ENCODE results near the gene NUDT19. TPM values are rescaled to one million over a fixed set of nuclear protein-coding genes. Genes with fewer than 3 reads are reported as not detected.

The NUDT19 gene
- total and polyA plus RNA-seq, 2 donors (not counting 3 experiments of a cell fraction or from before 2014, with no cell fraction given), result 6.6 to 14.0 TPM

GRCh38 chr19:32674931-32675719 is 16.5 kb upstream of the NUDT19 start, which contains the start of gene ANKRD27:
Gene ANKRD27, minus strand, starts transcription at chr19:32675180. Its CDS starts 16,165 bp downstream, at chr19:32659015.
- POLR2A ChIA-PET, result no interaction called here
- DNase-seq (ENCODE audit: low read depth, low spot score) (peak; percentile 99), FAIRE-seq (peak; percentile 98)
- TF ChIP-seq JUN (IDR thresholded peaks at IDR 0.05; ENCODE audit: borderline replicate concordance, insufficient read depth, insufficient read length, low read depth) (no peak), POLR2A (IDR thresholded peaks at IDR 0.05; ENCODE audit: low read depth, low read length) (peak; percentile 59)
- Histone ChIP-seq H3K27ac (ENCODE audit: insufficient read depth, low read depth, low read length) (no peak within 1 kb of the TSS), H3K9ac (replicated peaks; ENCODE audit: extremely low read depth, insufficient read depth, low read length) (peak within 1 kb of the TSS; percentile 46), H3K9me1 (replicated peaks; ENCODE audit: control insufficient read depth, extremely low read depth, insufficient read depth, low read length) (no peaks in the 10 kb centered on the region), H3K79me2 (ENCODE audit: control insufficient read depth, insufficient read depth, low read length) (peaks cover 35% of the 10 kb centered on the region), H3K27me3 (ENCODE audit: control insufficient read depth in 2 of 2, insufficient read depth in 2 of 2, low read length in 2 of 2) (peaks cover 16 to 24% of the 10 kb centered on the region in 2 experiments), H2AFZ (ENCODE audit: low read depth, low read length) (peak within 1 kb of the TSS; percentile 93), H3K9me3 (replicated peaks; ENCODE audit: control insufficient read depth, insufficient read depth, low read length) (no peaks in the 10 kb centered on the region), H3K4me2 (ENCODE audit: insufficient read depth, low read length) (peak within 1 kb of the TSS; percentile 67), H3K4me3 (replicated peaks in 1 of 3; ENCODE audit: insufficient read depth in 1 of 3, low read depth in 1 of 3, low read length in 3 of 3) (peak within 1 kb of the TSS; percentile 65 to 81 (median 74)), H4K20me1 (replicated peaks; ENCODE audit: control insufficient read depth, extremely low read depth, insufficient read depth, low read length) (no peaks in the 10 kb centered on the region), H3K4me1 (ENCODE audit: control insufficient read depth, extremely low read depth, insufficient read depth, low read length) (peaks cover 9% of the 10 kb centered on the region), H3K36me3 (ENCODE audit: control insufficient read depth in 2 of 2, extremely low read depth in 1 of 2, insufficient read depth in 2 of 2, low read length in 2 of 2) (no peaks in the 10 kb centered on the region)
- dilution Hi-C loops (cut with MboI; ENCODE audit: extremely low pct_ligation_motif_present, low sequenced_read_pairs) (no loop called here), intact Hi-C loops (cut with micrococcal nuclease) (loop anchor here (1.0 to 5.0 kb wide), 4 partner anchors 16 to 1497 kb away; partner anchors contain the start of genes CEP89, FAAP24, LSM14A and NUDT19)
- CTCF ChIA-PET, result interaction anchor here (0.9 to 2.0 kb wide), 3 partner anchors 13 to 75 kb away, joined by 3 to 7 read pairs (median 3); partner anchors contain the start of gene NUDT19
- no TSS peak for BruUV-seq (replicated peaks)

- H3K79me2 ChIP-seq (ENCODE audit: control insufficient read depth, insufficient read depth, low read length), result peaks cover 35% of the 10 kb centered on the region
- dilution Hi-C loops (cut with MboI; ENCODE audit: extremely low pct_ligation_motif_present, low sequenced_read_pairs) (no loop called here), intact Hi-C loops (cut with micrococcal nuclease) (loop anchor here (1.0 to 5.0 kb wide), 4 partner anchors 16 to 1497 kb away; partner anchors contain the start of genes CEP89, FAAP24, LSM14A and NUDT19)
- no peak within 1 kb of the TSS for H3K27ac ChIP-seq (ENCODE audit: insufficient read depth, low read depth, low read length)
- no TSS peak for BruUV-seq (replicated peaks)
- peak within 1 kb of the TSS; percentile 67 for H3K4me2 ChIP-seq (ENCODE audit: insufficient read depth, low read length)
- H3K9ac ChIP-seq (replicated peaks; ENCODE audit: extremely low read depth, insufficient read depth, low read length), result peak within 1 kb of the TSS; percentile 46
- no peaks in the 10 kb centered on the region for H3K9me1 ChIP-seq (replicated peaks; ENCODE audit: control insufficient read depth, extremely low read depth, insufficient read depth, low read length)
- H3K36me3 ChIP-seq (ENCODE audit: control insufficient read depth in 2 of 2, extremely low read depth in 1 of 2, insufficient read depth in 2 of 2, low read length in 2 of 2), result no peaks in the 10 kb centered on the region
- ChIA-PET CTCF (interaction anchor here (0.9 to 2.0 kb wide), 3 partner anchors 14 to 76 kb away, joined by 3 to 7 read pairs (median 3); partner anchors contain the start of gene NUDT19), POLR2A (no interaction called here)
- H2AFZ ChIP-seq (ENCODE audit: low read depth, low read length), result peak within 1 kb of the TSS; percentile 93
- H4K20me1 ChIP-seq (replicated peaks; ENCODE audit: control insufficient read depth, extremely low read depth, insufficient read depth, low read length), result no peaks in the 10 kb centered on the region
- H3K4me3 ChIP-seq (replicated peaks in 1 of 3; ENCODE audit: insufficient read depth in 1 of 3, low read depth in 1 of 3, low read length in 3 of 3), result peak within 1 kb of the TSS; percentile 65 to 81 (median 74)
- peaks cover 16 to 24% of the 10 kb centered on the region in 2 experiments for H3K27me3 ChIP-seq (ENCODE audit: control insufficient read depth in 2 of 2, insufficient read depth in 2 of 2, low read length in 2 of 2)
- no peaks in the 10 kb centered on the region for H3K9me3 ChIP-seq (replicated peaks; ENCODE audit: control insufficient read depth, insufficient read depth, low read length)
- TF ChIP-seq FOS (IDR thresholded peaks at IDR 0.05; ENCODE audit: borderline replicate concordance, insufficient read depth, low read length) (no peak), POLR2AphosphoS5 (IDR thresholded peaks at IDR 0.05; ENCODE audit: insufficient read depth, low read depth, low read length) (no peak), MAX (IDR thresholded peaks at IDR 0.05; ENCODE audit: insufficient read depth, insufficient read length) (peak; percentile 72)
- no peak for FAIRE-seq
- peaks cover 9% of the 10 kb centered on the region for H3K4me1 ChIP-seq (ENCODE audit: control insufficient read depth, extremely low read depth, insufficient read depth, low read length)
- DNase-seq (ENCODE audit: low read depth, low spot score), result peak; percentile 62
Measured at GRCh38 chr19:32675720-32676185, 15.9 kb upstream of the NUDT19 start, which contains the start of gene RGS9BP. Gene RGS9BP, plus strand, starts transcription at chr19:32675848. Its CDS starts 416 bp downstream, at chr19:32676264.
